ENCODE results near the gene PKIG. TPM values are rescaled to one million over a fixed set of nuclear protein-coding genes. Genes with fewer than 3 reads are reported as not detected.

PKIG gene
- total and polyA plus RNA-seq, 2 of the 8 experiments (the other 6 are each of a cell fraction or from before 2014, with no cell fraction given), result 26.7 to 34.3 TPM

- no peak for TF ChIP-seq MAX (IDR thresholded peaks at IDR 0.05)
- peak; percentile 35 for TF ChIP-seq E2F6 (IDR thresholded peaks at IDR 0.05)
- peak in 1 of 2 experiments; percentile 50; a peak in 1 of 4 replicates for TF ChIP-seq HDAC2 (IDR thresholded peaks at IDR 0.05; ENCODE audit: borderline replicate concordance in 1 of 2, low read depth in 2 of 2, low read length in 2 of 2)
- TF ChIP-seq KDM1A (IDR thresholded peaks at IDR 0.05; ENCODE audit: borderline replicate concordance, low read length), result peak; percentile 97
- POLR2A ChIA-PET (ENCODE audit: partially characterized antibody), result interaction anchor here (0.7 to 2.3 kb wide), 3 partner anchors 9 to 13 kb away, joined by 3 to 10 read pairs (median 7); no protein-coding TSS in a partner anchor
- no peak overlapping the region; the same call in 1 of the 2 replicates for H2AK5ac ChIP-seq (ENCODE audit: low read depth, low read length)
- H3K9ac ChIP-seq (replicated peaks in 1 of 4; ENCODE audit: extremely low read depth in 1 of 4, low read depth in 3 of 4, low read length in 3 of 4), result no peak overlapping the region; a peak in 2 of 7 replicates
- H2BK15ac ChIP-seq (ENCODE audit: low read length), result 0 out of 2 replicates have a peak overlapping the region, but pooled peaks have one; percentile 61
- 50% methylated on average over 23 of the region's 24 CpGs; no CpG with 5 or more reads in 1 of the 2 experiments for WGBS, 2 experiments (ENCODE audit: extremely low coverage in 1 of 2, insufficient coverage in 1 of 2, insufficient read length in 1 of 2, insufficient replicate concordance in 2 of 2, low coverage in 1 of 2, low lambda C conversion rate in 2 of 2, missing lambda C conversion rate in 1 of 2)
- peak overlapping the region; percentile 64 for H4K8ac ChIP-seq (ENCODE audit: extremely low read depth, insufficient read depth, low read length)
- 0 out of 2 replicates have a peak overlapping the region, but pooled peaks have one; percentile 27 for H2BK12ac ChIP-seq (ENCODE audit: low read depth, low read length)
- H3K36me3 ChIP-seq (ENCODE audit: control insufficient read depth in 2 of 4, insufficient read depth in 4 of 4, low read length in 3 of 4), result no peaks in the 10 kb centered on the region
- H3K27me3 ChIP-seq (replicated peaks in 1 of 4; ENCODE audit: control insufficient read depth in 3 of 4, extremely low read depth in 1 of 4, insufficient read depth in 3 of 4, low read length in 3 of 4), result peaks cover 0 to 20% (median 13%) of the 10 kb centered on the region in 4 experiments; a peak in 6 of 7 replicates
- H3K4me1 ChIP-seq (replicated peaks in 1 of 4; ENCODE audit: control insufficient read depth in 3 of 4, insufficient read depth in 4 of 4, low read length in 3 of 4), result peaks cover 10 to 23% (median 14%) of the 10 kb centered on the region in 4 experiments
- H3K4me3 ChIP-seq (ENCODE audit: extremely low read depth in 1 of 4, insufficient read depth in 2 of 4, low read depth in 3 of 4, low read length in 4 of 4), result peak overlapping the region; percentile 44 to 93 (median 56)
- DNase-seq (ENCODE audit: low read depth in 1 of 2, low spot score in 2 of 2) (no peak), FAIRE-seq (no peak)
- H4K91ac ChIP-seq (replicated peaks; ENCODE audit: insufficient read length, low read length), result no peak overlapping the region
- no peak overlapping the region for H2AFZ ChIP-seq (ENCODE audit: low read length)
- H4K20me1 ChIP-seq (replicated peaks in 1 of 2; ENCODE audit: control insufficient read depth in 1 of 2, insufficient read depth in 2 of 2, low read length in 2 of 2), result no peaks in the 10 kb centered on the region
- H4K5ac ChIP-seq (ENCODE audit: insufficient read length, low read depth, low read length), result no peak overlapping the region
- peaks cover 9 to 10% of the 10 kb centered on the region in 2 experiments; a peak in 3 of 4 replicates for H3K9me3 ChIP-seq (ENCODE audit: insufficient read depth in 2 of 2, low read depth in 1 of 2, low read length in 1 of 2)
- H2BK120ac ChIP-seq (replicated peaks; ENCODE audit: low read depth, low read length), result no peak overlapping the region
- no peak overlapping the region for H2BK20ac ChIP-seq (ENCODE audit: low read length)
- no peak overlapping the region for H3K23ac ChIP-seq (ENCODE audit: insufficient read length)
- H3K79me2 ChIP-seq (ENCODE audit: control insufficient read depth in 1 of 2, insufficient read depth in 2 of 2, low read length in 2 of 2), result no peaks in the 10 kb centered on the region
- no peak overlapping the region for H3K4ac ChIP-seq (replicated peaks; ENCODE audit: insufficient read length, low read depth, low read length)
- H3K56ac ChIP-seq (replicated peaks; ENCODE audit: insufficient read length, low read depth, low read length), result no peak overlapping the region
- peak overlapping the region; percentile 83 for H3K18ac ChIP-seq (ENCODE audit: extremely low read depth, low read length)
- peak overlapping the region; percentile 84 to 90 for H3K4me2 ChIP-seq (ENCODE audit: insufficient read depth in 1 of 2, low read depth in 2 of 2, low read length in 2 of 2)
- no peak overlapping the region for H3K27ac ChIP-seq (ENCODE audit: low read depth, low read length)
- H3K79me1 ChIP-seq (ENCODE audit: low read depth, low read length), result no peaks in the 10 kb centered on the region
- H3K23me2 ChIP-seq (ENCODE audit: low read depth, low read length), result peaks cover 11% of the 10 kb centered on the region
- no peak overlapping the region; the same call in 1 of the 2 replicates for H2BK5ac ChIP-seq (ENCODE audit: low read depth, low read length)
- no peak overlapping the region for H3K14ac ChIP-seq (ENCODE audit: insufficient read length)
- CTCF ChIA-PET (ENCODE audit: partially characterized antibody), result interaction anchor here (1.3 to 11.0 kb wide), 4 partner anchors 13 to 97 kb away, joined by 3 to 83 read pairs (median 4); no protein-coding TSS in a partner anchor
Measured at GRCh38 chr20:44650771-44651433, 68.5 kb downstream of the PKIG start.
